ENCODE data around the gene CCSER1. TPM values are rescaled to one million over a fixed set of nuclear protein-coding genes. Genes with fewer than 3 reads are reported as not detected.

The CCSER1 gene
- total RNA-seq, 1 experiment from 2014 or later = 4.1 TPM

DNA sequence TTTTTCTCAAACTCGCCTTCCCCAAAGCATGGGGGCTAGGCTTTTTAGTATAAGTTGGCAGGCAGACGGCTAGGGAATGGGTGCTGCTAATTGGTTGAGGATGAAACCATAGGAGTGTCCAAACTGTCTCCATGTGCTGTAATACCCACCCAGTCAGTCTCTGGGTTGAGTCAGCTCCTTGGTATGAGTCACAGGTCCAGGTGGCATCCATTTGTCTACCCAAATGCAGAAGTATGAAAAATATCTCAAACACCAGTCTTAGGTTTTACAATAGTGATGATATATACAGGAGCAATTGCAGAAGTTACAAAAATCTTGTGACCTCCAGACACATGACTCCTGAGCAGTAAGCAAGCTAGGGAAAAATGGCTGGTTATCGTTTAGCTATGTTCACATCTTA, 27.4 kb upstream of the CCSER1 start:
- Histone ChIP-seq H3K4me1 (no peaks in the 10 kb centered on the region), H3K27me3 (replicated peaks; ENCODE audit: control insufficient read depth, insufficient read depth, low read length) (no peaks in the 10 kb centered on the region), H3K4me3 (ENCODE audit: low read depth, low read length) (no peak overlapping the region), H3K36me3 (ENCODE audit: control insufficient read depth, insufficient read depth, low read length) (no peaks in the 10 kb centered on the region), H3K9me3 (no peaks in the 10 kb centered on the region)
- TF ChIP-seq CTCF (IDR thresholded peaks at IDR 0.05; ENCODE audit: insufficient read depth in 1 of 2, low read depth in 1 of 2, low read length in 1 of 2, severe bottlenecking in 1 of 2, unreplicated experiment in 1 of 2) = no peak
- no peaks in the 10 kb centered on the region for H3K36me3 Mint-ChIP-seq (ENCODE audit: insufficient read depth, unreplicated experiment)
- no peak overlapping the region for H3K4me3 Mint-ChIP-seq (ENCODE audit: unreplicated experiment)
- POLR2A ChIA-PET = no interaction called here
- H3K27me3 Mint-ChIP-seq (ENCODE audit: insufficient read depth, unreplicated experiment) = no peaks in the 10 kb centered on the region
- no TSS peak for BruUV-seq (replicated peaks)
- no peak overlapping the region for H3K27ac Mint-ChIP-seq (ENCODE audit: unreplicated experiment)
- H3K9me3 Mint-ChIP-seq (ENCODE audit: unreplicated experiment) = no peaks in the 10 kb centered on the region
- CTCF ChIA-PET = no interaction called here
- no peak for DNase-seq
- no peaks in the 10 kb centered on the region for H3K4me1 Mint-ChIP-seq (ENCODE audit: low read depth, unreplicated experiment)
- intact Hi-C loops (cut with micrococcal nuclease; ENCODE audit: unreplicated experiment) = no loop called here

- no peak for DNase-seq
- Histone ChIP-seq H3K4me3 (ENCODE audit: low read depth, low read length) (no peak overlapping the region), H3K27me3 (replicated peaks; ENCODE audit: control insufficient read depth, insufficient read depth, low read length) (no peaks in the 10 kb centered on the region), H3K9me3 (no peaks in the 10 kb centered on the region), H3K36me3 (ENCODE audit: control insufficient read depth, insufficient read depth, low read length) (no peaks in the 10 kb centered on the region), H3K4me1 (no peaks in the 10 kb centered on the region)
- no peak for TF ChIP-seq CTCF (IDR thresholded peaks at IDR 0.05; ENCODE audit: insufficient read depth in 1 of 2, low read depth in 1 of 2, low read length in 1 of 2, severe bottlenecking in 1 of 2, unreplicated experiment in 1 of 2)
- POLR2A ChIA-PET = no interaction called here
- no peak overlapping the region for H3K4me3 Mint-ChIP-seq (ENCODE audit: unreplicated experiment)
- no TSS peak for BruUV-seq (replicated peaks)
- H3K27ac Mint-ChIP-seq (ENCODE audit: unreplicated experiment) = no peak overlapping the region
- CTCF ChIA-PET = no interaction called here
- intact Hi-C loops (cut with micrococcal nuclease; ENCODE audit: unreplicated experiment) = no loop called here
- no peaks in the 10 kb centered on the region for H3K9me3 Mint-ChIP-seq (ENCODE audit: unreplicated experiment)
- no peaks in the 10 kb centered on the region for H3K4me1 Mint-ChIP-seq (ENCODE audit: low read depth, unreplicated experiment)
- no peaks in the 10 kb centered on the region for H3K36me3 Mint-ChIP-seq (ENCODE audit: insufficient read depth, unreplicated experiment)
- no peaks in the 10 kb centered on the region for H3K27me3 Mint-ChIP-seq (ENCODE audit: insufficient read depth, unreplicated experiment)
Observed at GRCh38 chr4:90103991-90104390, 23.2 kb upstream of the CCSER1 start.

GRCh38 chr4:90105274-90105673, 21.9 kb upstream of the CCSER1 start:
- no TSS peak for BruUV-seq (replicated peaks)
- Mint-ChIP-seq H3K4me1 (ENCODE audit: low read depth, unreplicated experiment) (no peaks in the 10 kb centered on the region), H3K4me3 (ENCODE audit: unreplicated experiment) (no peak overlapping the region), H3K9me3 (ENCODE audit: unreplicated experiment) (no peaks in the 10 kb centered on the region), H3K27me3 (ENCODE audit: insufficient read depth, unreplicated experiment) (no peaks in the 10 kb centered on the region), H3K27ac (ENCODE audit: unreplicated experiment) (no peak overlapping the region), H3K36me3 (ENCODE audit: insufficient read depth, unreplicated experiment) (no peaks in the 10 kb centered on the region)
- Histone ChIP-seq H3K4me1 (no peaks in the 10 kb centered on the region), H3K36me3 (ENCODE audit: control insufficient read depth, insufficient read depth, low read length) (no peaks in the 10 kb centered on the region), H3K9me3 (no peaks in the 10 kb centered on the region), H3K27me3 (replicated peaks; ENCODE audit: control insufficient read depth, insufficient read depth, low read length) (no peaks in the 10 kb centered on the region), H3K4me3 (ENCODE audit: low read depth, low read length) (no peak overlapping the region)
- no peak for TF ChIP-seq CTCF (IDR thresholded peaks at IDR 0.05; ENCODE audit: insufficient read depth in 1 of 2, low read depth in 1 of 2, low read length in 1 of 2, severe bottlenecking in 1 of 2, unreplicated experiment in 1 of 2)
- no peak for DNase-seq
- ChIA-PET CTCF (no interaction called here), POLR2A (no interaction called here)
- intact Hi-C loops (cut with micrococcal nuclease; ENCODE audit: unreplicated experiment) = no loop called here

All from Caco-2 (cell line).